NCI-H187 (cell line): ENCODE results near the gene ARHGAP11B.
"Not testable (repeated sequence)": the region's sequence is repeated elsewhere in the genome, so short reads cannot be mapped to it uniquely, and the experiment has no call there.

Experiments
- DNase-seq, 2 experiments: peaks; one replicate each; lab custom pipeline; 2025; lab: John Stamatoyannopoulos, UW

ARHGAP11B gene

DNA sequence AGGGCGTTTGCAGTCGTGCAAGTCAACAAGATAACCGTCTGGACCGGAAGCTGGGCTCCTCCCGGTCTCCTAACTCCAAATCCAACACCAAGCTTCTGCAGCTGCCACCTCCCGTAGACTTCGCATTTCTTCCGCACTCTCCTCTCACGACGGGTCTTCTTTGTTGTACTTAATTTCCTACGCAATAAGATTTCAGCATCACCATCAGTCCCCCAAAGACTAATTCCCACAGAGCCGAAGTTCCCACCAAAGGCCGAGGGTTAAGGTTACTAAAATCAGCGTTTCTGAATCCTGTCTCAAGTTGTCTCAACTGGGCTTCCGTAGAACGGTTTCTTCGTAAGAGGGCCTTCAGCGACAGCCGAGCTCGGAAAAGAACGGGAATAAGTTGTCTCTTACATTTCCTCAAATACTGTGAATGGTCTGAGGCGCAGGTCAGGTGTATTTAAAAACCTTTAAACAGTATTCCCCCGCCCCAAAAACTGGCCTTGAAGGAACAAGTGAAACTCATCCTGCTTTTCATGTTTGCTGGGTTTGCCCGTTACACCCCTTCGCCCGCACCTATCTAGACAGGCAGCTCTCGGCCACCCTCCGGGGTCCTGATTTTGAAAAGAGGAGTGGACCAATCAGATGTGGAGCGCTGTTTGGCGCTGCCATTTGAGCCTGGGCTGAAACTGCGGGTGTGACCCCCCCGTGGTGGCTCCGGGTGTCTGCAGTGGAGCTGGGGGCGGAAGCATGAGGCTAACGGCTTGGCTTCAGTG, at the start of gene ARHGAP11B:
Gene ARHGAP11B, plus strand, starts transcription at position 693 of the 758 bp plus-strand sequence.
- DNase-seq, result not testable (repeated sequence)

DNA sequence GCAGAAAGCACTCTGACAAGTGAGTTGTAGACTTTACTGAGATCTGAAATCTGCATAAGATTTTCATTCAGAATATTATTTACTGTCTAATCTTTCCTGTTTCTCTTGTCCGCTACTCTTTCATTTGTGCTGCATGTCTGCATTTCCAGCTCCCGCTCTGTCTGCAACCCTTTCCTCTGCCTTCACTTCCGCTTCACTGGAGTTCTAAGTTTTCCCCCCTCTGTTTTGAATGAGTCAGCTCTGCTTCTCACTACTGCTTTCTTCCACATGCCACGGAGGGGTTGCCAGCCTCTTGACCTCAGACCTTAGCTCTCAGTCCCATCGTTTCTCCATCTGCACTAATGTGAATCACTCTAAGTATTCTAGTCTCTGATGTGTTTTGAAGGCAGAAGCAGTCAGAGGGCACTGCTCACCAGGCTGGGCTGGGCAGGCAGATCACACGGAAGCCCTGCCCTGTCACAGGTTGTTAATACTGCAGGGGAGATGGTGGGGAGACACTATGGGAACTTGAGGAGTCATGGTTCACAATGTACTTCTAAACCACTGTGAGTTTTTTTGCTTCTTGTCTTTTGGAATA, 46.4 kb upstream of the ARHGAP11B start:
- not testable (repeated sequence) for DNase-seq

DNA sequence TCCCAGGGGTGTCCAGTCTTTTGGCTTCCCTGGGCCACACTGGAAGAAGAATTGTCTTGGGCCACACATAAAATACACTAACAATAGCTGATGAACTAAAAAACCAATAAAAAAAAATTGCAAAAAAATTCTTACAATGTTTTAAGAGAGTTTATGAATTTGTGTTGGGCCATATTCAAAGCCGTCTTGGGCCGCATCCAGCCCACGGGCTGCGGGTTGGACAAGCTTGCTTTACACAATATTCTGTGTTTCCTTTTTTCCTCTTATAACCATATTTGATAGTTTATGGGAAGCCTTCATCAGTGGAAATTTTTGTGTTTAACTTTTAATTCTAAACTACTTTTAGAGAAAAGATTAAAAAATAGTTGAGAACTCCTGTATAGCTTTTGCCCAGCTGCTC, 45.2 kb upstream of the ARHGAP11B start:
- DNase-seq, result not testable (repeated sequence)

DNA sequence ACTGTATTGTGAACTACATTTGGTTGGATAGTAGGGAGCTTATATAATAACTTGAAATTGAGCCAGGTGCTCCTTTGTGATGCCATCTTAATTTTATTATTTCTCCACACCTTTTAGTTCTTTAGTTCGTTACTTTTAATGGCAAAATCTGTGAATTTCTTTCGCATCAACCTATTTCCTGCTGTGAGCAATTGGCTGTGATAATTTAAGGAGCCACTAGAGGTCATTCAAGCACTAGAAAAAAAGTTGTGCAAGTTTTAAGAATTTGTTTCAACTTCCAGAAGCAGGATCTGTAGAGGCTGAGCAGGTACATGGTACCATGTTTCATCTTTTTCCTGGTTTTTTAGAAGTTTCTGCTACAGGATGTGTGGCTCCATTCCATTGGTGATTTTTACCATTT, 27.0 kb upstream of the ARHGAP11B start:
- not testable (repeated sequence) for DNase-seq

DNA sequence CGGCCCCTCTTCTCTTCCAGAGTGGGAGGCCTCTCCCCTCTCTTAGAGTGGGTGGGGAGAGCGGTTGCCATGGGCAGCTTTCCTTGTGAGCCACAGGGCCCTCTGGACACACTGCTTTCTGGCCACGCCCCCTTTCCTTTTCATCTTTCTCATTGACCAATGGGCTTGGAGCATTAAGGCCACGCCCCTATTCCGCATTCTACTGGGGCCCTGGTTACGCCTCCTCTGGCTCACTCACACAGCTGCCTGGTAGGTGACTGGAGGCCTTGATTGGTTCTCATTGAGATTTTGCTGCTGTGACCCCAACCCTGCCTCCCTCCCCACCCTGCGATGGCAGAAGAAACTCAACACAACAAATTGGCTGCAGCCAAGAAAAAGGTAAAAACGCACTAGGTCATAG, 22.1 kb upstream of the ARHGAP11B start, which contains the start of gene GOLGA8H:
Gene GOLGA8H, plus strand, starts transcription at position 233 of the 400 bp plus-strand sequence. Its CDS starts 98 bp downstream, at position 331.
- not testable (repeated sequence) for DNase-seq

DNA sequence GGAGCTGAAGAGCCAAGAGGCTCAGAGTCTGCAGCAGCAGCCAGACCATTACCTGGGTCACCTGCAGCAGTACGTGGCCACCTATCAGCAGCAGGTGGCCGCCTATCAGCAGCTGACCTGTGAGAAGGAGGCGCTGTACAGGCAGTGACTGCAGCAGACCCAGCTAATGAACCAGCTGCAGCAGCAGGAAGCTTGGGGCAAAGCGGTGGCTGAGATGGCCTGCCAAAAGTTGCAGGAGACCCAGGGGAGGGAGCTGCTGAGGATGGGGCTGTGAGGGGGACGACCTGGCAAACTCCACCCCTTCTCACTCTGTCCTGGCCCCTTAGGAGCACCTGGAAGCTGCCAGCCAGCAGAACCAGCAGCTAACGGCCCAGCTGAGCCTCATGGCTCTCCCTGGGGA, 13.7 kb upstream of the ARHGAP11B start:
- DNase-seq, result not testable (repeated sequence)

DNA sequence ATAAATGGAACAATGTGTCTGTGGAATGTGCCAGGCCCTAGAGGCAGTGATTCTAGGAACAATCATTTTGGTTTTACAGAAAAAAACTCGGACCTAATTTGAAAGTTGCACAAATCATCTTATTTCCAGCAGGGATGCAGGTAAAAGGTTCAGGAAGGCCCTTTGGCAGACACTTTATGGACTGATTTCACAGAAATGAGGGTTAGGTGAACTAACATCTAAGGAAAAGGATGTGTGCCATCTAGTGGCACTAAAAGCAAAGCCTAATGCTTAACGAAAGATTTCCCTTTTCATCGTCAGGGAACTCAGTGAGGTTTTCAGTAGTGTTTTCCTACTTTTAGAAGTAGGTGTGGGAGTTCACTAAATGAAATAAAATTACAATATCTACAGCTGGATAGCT, 4.6 kb upstream of the ARHGAP11B start:
- not testable (repeated sequence) for DNase-seq

DNA sequence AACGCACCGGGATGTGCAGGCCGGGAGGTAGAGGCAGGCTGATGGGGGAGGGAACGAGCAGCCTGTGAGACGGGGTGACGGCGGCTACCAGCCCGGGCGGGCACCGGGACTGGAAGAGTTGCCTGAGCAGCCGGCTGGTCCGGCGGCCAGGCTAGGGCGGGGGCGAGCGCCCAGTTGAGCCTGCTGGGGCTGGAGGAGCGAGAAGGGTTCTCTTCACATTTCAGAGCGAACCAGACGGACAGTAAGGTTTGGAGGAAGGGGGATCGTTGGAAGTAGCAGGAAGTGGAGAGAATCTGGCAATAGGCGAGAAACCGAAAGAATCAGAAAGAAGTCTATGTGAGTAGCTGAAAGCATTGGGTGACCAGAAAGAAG, 252 bp downstream of the ARHGAP11B start:
- not testable (repeated sequence) for DNase-seq

DNA sequence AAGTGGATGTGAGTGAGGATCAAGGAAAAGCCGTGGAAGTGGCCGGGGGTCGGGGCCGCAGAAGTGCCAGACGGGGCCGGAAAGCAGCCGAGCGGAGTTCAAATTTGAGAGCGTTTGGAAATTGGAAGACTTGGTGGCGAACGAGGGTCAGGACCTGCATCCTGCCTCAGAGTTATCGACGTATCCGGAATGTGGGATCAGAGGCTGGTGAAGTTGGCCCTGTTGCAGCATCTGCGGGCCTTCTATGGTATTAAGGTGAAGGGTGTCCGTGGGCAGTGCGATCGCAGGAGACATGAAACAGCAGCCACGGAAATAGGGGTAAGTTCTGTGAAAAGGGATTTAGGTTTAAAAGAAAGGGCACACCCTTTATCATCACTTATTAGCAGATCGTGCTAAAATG, 704 bp downstream of the ARHGAP11B start:
- not testable (repeated sequence) for DNase-seq

DNA sequence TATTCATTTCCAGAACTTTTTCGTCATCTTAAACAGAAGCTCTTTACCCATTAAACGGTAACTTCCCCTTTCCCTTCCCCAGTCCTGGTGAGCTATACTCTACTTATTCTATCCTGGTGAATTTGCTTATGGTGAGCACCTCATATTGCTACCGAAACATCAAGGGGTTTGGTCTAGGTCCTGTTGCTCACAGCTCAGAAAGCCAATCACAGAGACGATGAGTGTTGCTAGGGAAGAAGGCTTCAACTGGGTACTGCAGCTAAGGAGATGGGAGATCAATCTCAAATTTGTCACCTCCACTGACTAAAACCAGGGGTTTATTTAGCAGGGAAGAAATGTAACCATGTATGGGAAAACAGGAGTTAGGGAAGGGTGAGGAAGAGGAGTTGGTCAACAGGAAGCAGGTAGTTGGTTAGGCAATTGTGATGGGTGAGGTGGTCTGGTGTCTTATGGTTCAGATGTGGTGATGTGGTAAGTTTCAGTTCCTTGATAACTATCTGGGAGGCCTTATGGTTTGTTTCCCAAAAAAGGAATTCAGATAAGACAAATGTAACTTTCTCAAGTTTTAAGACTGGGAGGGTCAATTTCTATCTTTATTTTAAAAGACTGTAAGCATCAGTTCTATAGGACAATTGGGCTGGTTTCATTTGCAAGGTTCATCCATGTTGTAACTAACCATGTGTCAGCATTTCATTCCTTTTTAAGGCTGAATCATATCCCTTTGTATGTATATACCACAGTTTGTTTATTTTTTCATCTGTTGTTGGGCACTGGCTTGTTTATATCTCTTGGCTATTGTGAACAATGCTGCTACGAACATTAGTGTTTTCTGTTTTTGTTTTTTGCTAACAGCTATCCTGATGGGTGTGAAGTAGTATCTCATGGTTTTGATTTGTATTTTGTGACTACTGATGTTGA, 24.3 kb downstream of the ARHGAP11B start:
- no peak for DNase-seq

DNA sequence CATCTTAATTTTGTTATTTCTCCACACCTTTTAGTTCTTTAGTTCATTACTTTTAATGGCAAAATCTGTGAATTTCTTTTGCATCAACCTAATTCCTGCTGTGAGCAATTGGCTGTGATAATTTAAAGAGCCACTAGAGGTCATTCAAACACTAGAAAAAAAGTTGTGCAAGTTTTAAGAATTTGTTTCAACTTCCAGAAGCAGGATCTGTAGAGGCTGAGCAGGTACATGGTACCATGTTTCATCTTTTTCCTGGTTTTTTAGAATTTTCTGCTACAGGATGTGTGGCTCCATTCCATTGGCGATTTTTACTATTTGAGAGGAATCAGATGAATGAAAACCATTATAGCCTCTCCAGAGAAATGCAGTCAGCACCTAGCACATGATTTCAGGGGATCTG, 35.2 kb downstream of the ARHGAP11B start:
- DNase-seq, result not testable (repeated sequence)

DNA sequence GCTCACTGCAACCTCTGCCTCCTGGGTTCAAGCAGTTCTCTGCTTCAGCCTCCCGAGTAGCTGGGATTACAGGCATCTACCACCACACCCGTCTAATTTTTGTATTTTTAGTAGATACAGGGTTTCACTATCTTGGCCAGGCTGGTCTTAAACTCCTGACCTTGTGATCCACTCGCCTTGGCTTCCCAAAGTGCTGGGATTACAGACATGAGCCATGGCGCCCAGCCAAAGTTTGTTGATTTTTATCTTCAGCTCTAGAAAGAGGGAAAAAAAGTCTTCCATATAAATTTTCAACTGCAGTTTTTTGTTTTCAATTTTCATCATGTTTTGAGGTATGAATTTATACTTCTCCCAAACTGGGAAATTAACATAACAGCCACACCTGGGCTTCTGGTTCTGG, 43.7 kb downstream of the ARHGAP11B start:
- not testable (repeated sequence) for DNase-seq

DNA sequence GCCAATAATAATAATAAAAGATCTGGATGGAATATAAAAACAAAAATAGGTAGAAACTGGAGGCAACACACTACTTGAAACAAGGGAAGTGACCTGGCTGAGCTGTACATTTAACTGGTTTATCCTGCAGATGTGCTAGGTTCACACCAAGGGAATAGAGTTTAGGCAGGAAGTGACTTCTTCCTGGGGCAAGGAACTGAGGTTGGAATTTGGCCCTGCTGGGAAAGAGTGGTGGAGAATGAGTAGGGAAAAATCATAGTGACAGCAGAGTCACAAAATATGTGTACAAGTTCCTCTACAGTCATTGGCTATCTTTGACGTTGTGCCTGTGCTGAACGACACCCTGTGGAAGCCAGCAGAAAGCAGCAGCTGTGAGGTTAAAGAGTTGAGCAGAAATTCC, 44.1 kb downstream of the ARHGAP11B start:
- DNase-seq, result no peak

DNA sequence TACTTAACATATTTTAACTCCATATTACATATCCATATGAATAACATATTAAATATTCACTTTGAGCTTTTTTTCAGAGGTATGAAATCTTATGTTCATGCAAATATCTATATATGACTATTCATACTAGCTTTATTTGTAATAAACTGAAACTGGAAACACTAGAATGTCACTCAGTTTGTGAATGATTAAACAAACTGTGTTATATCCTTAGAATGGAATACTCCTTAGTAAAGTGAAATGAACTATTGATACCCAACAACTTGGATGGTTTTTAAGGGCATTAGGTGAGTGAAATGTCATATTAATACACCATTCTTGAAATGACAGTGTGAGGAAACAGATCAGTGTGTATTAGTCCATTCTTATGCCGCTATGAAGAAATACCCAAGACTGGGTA, 45.4 kb downstream of the ARHGAP11B start:
- no peak for DNase-seq

DNA sequence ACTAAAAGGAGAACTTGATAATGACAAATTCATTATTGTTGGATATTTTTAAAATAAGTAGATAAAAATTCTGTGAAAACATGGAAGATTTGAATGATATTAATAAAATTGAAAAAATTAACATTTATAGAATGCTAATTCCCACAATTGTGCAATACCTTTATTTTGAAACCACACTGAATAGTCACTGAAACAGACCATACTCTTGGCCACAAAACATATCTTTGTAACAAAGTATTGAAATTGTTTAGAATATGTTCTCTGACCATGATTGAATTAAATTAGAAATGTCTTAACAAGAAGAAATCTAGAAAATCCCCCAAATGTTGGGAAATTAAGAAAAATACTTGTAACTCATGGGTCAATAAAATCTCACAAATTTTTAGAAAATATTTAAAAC, 49.2 kb downstream of the ARHGAP11B start:
- DNase-seq, result no peak

DNA sequence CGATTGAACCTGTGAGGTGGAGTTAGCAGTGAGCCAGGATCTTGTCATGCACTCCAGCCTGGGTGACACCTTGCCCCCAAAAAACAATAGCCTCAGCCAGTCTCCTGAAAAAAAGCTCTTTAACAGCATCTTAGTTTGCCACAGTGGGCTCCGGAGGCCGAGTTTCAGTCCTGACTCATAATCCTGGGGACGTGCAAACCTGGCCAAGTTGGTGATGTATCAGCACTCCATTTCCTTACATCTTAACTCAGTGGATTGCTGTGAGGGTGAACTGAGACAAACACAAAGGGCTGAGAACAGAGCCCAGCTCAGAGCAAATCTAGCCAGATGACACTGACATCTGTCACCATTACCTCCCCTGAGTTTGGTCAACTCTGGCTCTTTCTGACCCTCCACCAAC, 50.0 kb downstream of the ARHGAP11B start:
- DNase-seq, result not testable (repeated sequence)

DNA sequence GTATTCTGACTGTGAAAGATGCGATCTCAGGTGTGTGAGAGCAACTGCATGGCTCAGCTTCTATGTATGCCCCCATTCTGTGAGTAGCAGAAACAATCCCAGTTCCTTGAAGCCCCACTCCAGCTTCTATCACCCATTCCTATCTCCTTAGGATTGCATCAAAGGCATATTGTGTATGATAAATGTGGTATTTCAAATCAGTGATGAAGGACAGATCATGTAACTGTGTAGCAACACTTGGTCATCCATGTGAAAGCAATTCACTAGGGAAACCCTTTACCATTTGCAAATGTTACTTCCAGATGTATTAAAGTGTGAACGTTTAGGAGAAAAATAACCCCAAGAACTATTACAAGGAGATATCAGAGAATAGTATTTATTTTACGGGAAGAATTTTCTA, 55.1 kb downstream of the ARHGAP11B start:
- not testable (repeated sequence) for DNase-seq

DNA sequence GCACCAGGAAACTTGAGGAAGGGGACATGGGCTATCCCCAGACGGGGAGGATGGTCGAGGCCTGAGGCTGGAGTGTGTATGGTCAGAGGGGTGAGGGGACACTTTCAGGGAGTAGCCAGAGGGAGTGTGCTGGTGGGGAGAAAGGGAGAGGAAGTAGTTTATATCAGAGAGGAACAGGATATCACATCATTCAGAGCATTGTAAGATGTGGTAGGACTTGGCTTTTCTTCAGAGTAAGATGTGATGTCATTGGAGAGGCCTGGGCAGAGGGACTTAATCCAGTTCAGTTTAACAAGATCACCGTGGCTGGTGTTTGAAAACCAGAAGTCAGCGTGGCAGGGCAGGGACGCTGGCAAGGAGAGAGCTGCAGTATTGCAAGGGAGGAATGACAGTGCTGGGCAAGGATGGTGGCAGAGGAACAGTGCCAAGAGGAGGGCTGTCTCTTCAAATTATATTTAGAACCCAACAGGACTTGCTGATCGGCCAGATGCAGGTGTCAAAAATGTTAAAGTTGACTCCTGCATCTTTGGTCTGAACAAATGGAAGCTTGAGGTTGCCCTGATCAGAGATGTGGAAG, 59.9 kb downstream of the ARHGAP11B start:
- not testable (repeated sequence) for DNase-seq

DNA sequence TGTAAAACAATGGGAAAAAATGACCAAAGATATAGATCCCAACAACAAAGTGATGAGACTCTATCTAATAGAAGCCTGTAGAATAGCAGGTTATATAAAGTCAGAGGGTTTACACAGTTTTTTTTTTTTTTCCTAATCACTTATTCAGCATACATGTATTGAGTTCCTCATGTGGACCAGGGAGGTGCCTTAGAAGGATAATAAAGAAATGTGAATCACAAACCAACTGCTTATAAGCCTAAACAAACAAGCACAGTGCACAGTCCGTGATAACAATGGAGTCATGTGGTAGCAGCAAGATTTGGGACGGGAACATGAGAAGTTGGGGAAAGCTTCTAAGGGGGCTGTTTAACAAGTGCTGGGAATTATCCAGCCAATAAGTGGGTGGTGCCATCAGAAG, 60.7 kb downstream of the ARHGAP11B start:
- DNase-seq, result not testable (repeated sequence)
